Adrenal gland (tissue), 5 donors: ENCODE results near the gene BSN.
A peak's percentile ranks its signal among the peaks of the same experiment; 100 is the strongest.

Experiments
- CTCF ChIP-seq, 6 experiments: fragments of 450-650 bp in 4 of 6; fragments of 200-600 bp in 2 of 6; sonication (generic) in 1 of 6; IDR thresholded peaks; 1 replicate in 5 of 6; 2 replicates in 1 of 6; pipeline versions ENCODE4 v1.5.1 to v1.8.0; 2016 to 2021; ENCODE audit warnings: antibody characterized with exemption in 6 of 6, mild to moderate bottlenecking in 2 of 6, moderate library complexity in 1 of 6
- POLR2A ChIP-seq, 2 donors: fragments of 450-650 bp; IDR thresholded peaks; one replicate each; pipeline ENCODE4 v1.6.1; 2017; ENCODE audit warnings: antibody characterized with exemption in 2 of 2, mild to moderate bottlenecking in 2 of 2, moderate library complexity in 1 of 2
- donor health status: DM: no; HTN: no; CAD: no.

- TF ChIP-seq CTCF (IDR thresholded peaks at IDR 0.05) (peak in 3 of 6 experiments; percentile 8 to 31 (median 21)), POLR2A (IDR thresholded peaks at IDR 0.05) (peak in 1 of 2 donors; percentile 41)
Measured at GRCh38 chr3:49689046-49689907, 135.0 kb downstream of the BSN start, which contains the start of the genes MST1 and RNF123.
